HG02571 (cell line): ENCODE measurements around the gene DCUN1D4.

Source experiments
- ATAC-seq: cut with Tn5 transposase; IDR thresholded peaks from one replicate; pipeline ENCODE4 v1.9.1; 2021; ENCODE audit warnings: mild to moderate bottlenecking, moderate library complexity; ENCODE audit not compliant: unreplicated experiment

The DCUN1D4 gene

DNA sequence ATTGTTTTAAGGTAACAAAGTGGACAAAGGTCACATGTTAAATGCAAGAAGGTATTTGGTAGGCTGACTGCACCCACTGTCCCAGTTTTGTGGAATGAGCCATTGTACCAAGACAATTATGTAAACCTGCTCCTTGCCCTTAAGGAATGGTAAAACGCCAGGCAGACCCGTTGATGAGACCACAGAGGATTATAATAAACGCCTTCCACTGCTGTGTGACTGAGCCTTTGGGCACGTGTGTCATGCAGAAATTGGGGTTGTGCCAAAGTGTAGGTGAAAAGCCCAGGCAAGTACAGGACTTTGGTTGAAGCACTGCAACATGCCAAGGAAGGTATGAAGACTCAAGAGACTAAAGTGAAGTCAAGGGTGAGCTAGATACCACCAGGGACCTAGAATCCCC lies 117.5 kb downstream of the DCUN1D4 start:
- no peak for ATAC-seq

DNA sequence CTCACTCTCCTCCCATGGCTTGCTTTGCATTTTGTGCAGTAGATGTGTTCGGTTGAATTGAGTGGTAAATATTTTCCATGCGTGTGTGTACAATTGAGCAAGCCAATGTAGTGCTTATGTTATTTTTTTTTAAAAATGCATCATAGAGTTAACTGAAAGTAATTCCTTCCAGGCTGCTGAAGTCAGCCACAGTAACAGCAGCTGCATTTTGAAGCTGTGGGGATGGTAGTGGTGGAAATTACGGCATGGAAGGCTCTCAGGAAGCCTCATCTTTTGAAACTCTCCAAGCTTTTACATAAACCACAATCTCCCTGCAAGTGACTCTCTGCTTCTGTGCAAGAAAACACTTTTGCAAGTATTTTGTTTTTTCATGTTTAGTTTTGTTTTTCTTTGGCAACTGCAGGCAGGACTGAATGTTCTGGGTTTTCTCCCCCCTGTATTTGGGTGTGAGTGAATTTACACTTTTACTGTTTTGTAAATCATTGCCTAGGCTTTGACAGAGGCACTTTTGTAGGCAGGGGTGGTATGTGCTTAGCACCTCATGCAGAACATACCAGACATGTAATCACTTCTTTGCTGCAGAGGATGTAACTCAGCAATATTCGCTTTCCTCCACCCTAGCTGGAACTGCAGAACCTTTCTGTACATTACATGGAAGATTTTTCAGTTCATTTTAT lies 121.0 kb downstream of the DCUN1D4 start:
- ATAC-seq = no peak

- no peak for ATAC-seq
Measured at GRCh38 chr4:51965862-51966261, 122.9 kb downstream of the DCUN1D4 start.
